Esophagus muscularis mucosa (tissue), 4 donors: Measurements from ENCODE around the gene LIPJ.

Experiments used
- EP300 ChIP-seq: sonication (generic); formaldehyde crosslinking; IDR thresholded peaks from one replicate; pipeline ENCODE4 v1.6.1; 2017; ENCODE audit warnings: antibody characterized with exemption
- POLR2A ChIP-seq: fragments of 450-650 bp; IDR thresholded peaks from one replicate; pipeline ENCODE4 v1.6.1; 2017; ENCODE audit warnings: antibody characterized with exemption, moderate library complexity, mild to moderate bottlenecking, low read depth
- TF ChIP-seq, protein P1 (sequence below), 3 experiments: fragments of 200-600 bp in 2 of 3; fragments of 450-650 bp in 1 of 3; sonication (generic) in 2 of 3; IDR thresholded peaks; one replicate each; pipeline ENCODE4 v1.5.1; 2017 to 2019; ENCODE audit warnings: antibody characterized with exemption in 3 of 3, mild to moderate bottlenecking in 2 of 3, moderate library complexity in 1 of 3

DNA sequence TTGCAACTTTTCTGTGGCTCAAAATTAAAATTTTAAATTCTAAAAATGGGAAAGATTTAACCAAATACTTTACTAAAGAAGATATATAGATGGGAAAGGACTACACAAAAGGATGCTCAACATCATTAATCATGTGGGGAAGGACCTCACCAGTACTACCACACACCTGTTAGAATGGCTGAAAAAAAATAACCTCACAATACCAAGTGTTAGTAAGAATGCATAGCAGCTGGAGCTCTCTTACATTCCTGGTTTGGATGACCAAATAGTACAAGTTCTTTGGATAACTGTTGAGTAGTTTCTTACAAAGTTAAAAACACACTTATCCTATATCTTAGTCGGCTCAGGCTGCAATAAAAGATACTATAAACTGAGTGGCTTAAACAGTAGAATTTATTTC, 33.9 kb downstream of the LIPJ start:
- TF ChIP-seq, protein P1, sequence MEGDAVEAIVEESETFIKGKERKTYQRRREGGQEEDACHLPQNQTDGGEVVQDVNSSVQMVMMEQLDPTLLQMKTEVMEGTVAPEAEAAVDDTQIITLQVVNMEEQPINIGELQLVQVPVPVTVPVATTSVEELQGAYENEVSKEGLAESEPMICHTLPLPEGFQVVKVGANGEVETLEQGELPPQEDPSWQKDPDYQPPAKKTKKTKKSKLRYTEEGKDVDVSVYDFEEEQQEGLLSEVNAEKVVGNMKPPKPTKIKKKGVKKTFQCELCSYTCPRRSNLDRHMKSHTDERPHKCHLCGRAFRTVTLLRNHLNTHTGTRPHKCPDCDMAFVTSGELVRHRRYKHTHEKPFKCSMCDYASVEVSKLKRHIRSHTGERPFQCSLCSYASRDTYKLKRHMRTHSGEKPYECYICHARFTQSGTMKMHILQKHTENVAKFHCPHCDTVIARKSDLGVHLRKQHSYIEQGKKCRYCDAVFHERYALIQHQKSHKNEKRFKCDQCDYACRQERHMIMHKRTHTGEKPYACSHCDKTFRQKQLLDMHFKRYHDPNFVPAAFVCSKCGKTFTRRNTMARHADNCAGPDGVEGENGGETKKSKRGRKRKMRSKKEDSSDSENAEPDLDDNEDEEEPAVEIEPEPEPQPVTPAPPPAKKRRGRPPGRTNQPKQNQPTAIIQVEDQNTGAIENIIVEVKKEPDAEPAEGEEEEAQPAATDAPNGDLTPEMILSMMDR (IDR thresholded peaks at IDR 0.05): no peak
- no peak for TF ChIP-seq EP300
- no peak for TF ChIP-seq POLR2A
